ENCODE data around the gene C14orf180. TPM values are rescaled to one million over a fixed set of nuclear protein-coding genes. Genes with fewer than 3 reads are reported as not detected.

C14orf180 gene
- total and polyA plus RNA-seq, 3 experiments from 2014 or later, result not detected

- Mint-ChIP-seq H3K4me3 (no peak overlapping the region), H3K4me1 (no peaks in the 10 kb centered on the region), H3K9me3 (no peaks in the 10 kb centered on the region), H3K36me3 (no peaks in the 10 kb centered on the region), H3K27ac (no peak overlapping the region), H3K27me3 (peaks cover 7 to 14% of the 10 kb centered on the region in 2 donors)
- Histone ChIP-seq H3K36me3 (ENCODE audit: insufficient read depth, low read length) (no peaks in the 10 kb centered on the region), H3K4me3 (ENCODE audit: low read length) (no peak overlapping the region), H3K27me3 (ENCODE audit: insufficient read depth, low read length, poor library complexity, severe bottlenecking) (no peaks in the 10 kb centered on the region), H3K4me1 (ENCODE audit: insufficient read depth, low read length) (no peaks in the 10 kb centered on the region), H3K27ac (ENCODE audit: low read depth, low read length) (no peak overlapping the region), H3K9me3 (ENCODE audit: low read length) (no peaks in the 10 kb centered on the region)
- CTCF ChIA-PET, result no interaction called here
- DNase-seq, result no peak
- POLR2A ChIA-PET, result no interaction called here
Measured at GRCh38 chr14:104590240-104590965, 10.8 kb downstream of the C14orf180 start.

GRCh38 chr14:104591031-104591430 is 11.5 kb downstream of the C14orf180 start:
- CTCF ChIA-PET, result no interaction called here

GRCh38 chr14:104591506-104592291 is 12.1 kb downstream of the C14orf180 start:
- Mint-ChIP-seq H3K9me3 (no peaks in the 10 kb centered on the region), H3K4me3 (no peak overlapping the region), H3K27me3 (peaks cover 5 to 11% of the 10 kb centered on the region in 2 donors), H3K27ac (no peak overlapping the region), H3K36me3 (no peaks in the 10 kb centered on the region), H3K4me1 (no peaks in the 10 kb centered on the region)
- no peaks in the 10 kb centered on the region for H3K36me3 ChIP-seq (ENCODE audit: insufficient read depth, low read length)
- ChIA-PET POLR2A (no interaction called here), CTCF (no interaction called here)
- H3K4me3 ChIP-seq (ENCODE audit: low read length), result no peak overlapping the region
- no peaks in the 10 kb centered on the region for H3K9me3 ChIP-seq (ENCODE audit: low read length)
- H3K4me1 ChIP-seq (ENCODE audit: insufficient read depth, low read length), result no peaks in the 10 kb centered on the region
- H3K27ac ChIP-seq (ENCODE audit: low read depth, low read length), result no peak overlapping the region
- no peak for DNase-seq
- H3K27me3 ChIP-seq (ENCODE audit: insufficient read depth, low read length, poor library complexity, severe bottlenecking), result no peaks in the 10 kb centered on the region

More at GRCh38 chr14:104591031-104591430, 11.5 kb downstream of the C14orf180 start:
- DNase-seq, result no peak
- Mint-ChIP-seq H3K27me3 (peaks cover 5 to 9% of the 10 kb centered on the region in 2 donors), H3K36me3 (no peaks in the 10 kb centered on the region), H3K4me3 (no peak overlapping the region), H3K4me1 (no peaks in the 10 kb centered on the region), H3K27ac (no peak overlapping the region), H3K9me3 (no peaks in the 10 kb centered on the region)
- no peaks in the 10 kb centered on the region for H3K4me1 ChIP-seq (ENCODE audit: insufficient read depth, low read length)
- no peak overlapping the region for H3K4me3 ChIP-seq (ENCODE audit: low read length)
- H3K27ac ChIP-seq (ENCODE audit: low read depth, low read length), result no peak overlapping the region
- no peaks in the 10 kb centered on the region for H3K27me3 ChIP-seq (ENCODE audit: insufficient read depth, low read length, poor library complexity, severe bottlenecking)
- no peaks in the 10 kb centered on the region for H3K36me3 ChIP-seq (ENCODE audit: insufficient read depth, low read length)
- POLR2A ChIA-PET, result no interaction called here
- H3K9me3 ChIP-seq (ENCODE audit: low read length), result no peaks in the 10 kb centered on the region

GRCh38 chr14:104592292-104592672 is 12.7 kb downstream of the C14orf180 start:
- no peak for DNase-seq
- Histone ChIP-seq H3K9me3 (ENCODE audit: low read length) (no peaks in the 10 kb centered on the region), H3K36me3 (ENCODE audit: insufficient read depth, low read length) (no peaks in the 10 kb centered on the region), H3K4me1 (ENCODE audit: insufficient read depth, low read length) (no peaks in the 10 kb centered on the region), H3K27ac (ENCODE audit: low read depth, low read length) (no peak overlapping the region), H3K4me3 (ENCODE audit: low read length) (no peak overlapping the region), H3K27me3 (ENCODE audit: insufficient read depth, low read length, poor library complexity, severe bottlenecking) (no peaks in the 10 kb centered on the region)
- H3K9me3 Mint-ChIP-seq, result no peaks in the 10 kb centered on the region
- H3K27me3 Mint-ChIP-seq, result peaks cover 5 to 12% of the 10 kb centered on the region in 2 donors
- ChIA-PET CTCF (no interaction called here), POLR2A (no interaction called here)
- no peaks in the 10 kb centered on the region for H3K36me3 Mint-ChIP-seq
- H3K27ac Mint-ChIP-seq, result no peak overlapping the region
- no peaks in the 10 kb centered on the region for H3K4me1 Mint-ChIP-seq
- H3K4me3 Mint-ChIP-seq, result peak overlapping the region in 1 of 7 donors; percentile 0

- Mint-ChIP-seq H3K4me3 (no peak overlapping the region), H3K27me3 (peaks cover 6 to 16% of the 10 kb centered on the region in 2 donors), H3K36me3 (no peaks in the 10 kb centered on the region), H3K9me3 (no peaks in the 10 kb centered on the region), H3K27ac (no peak overlapping the region), H3K4me1 (no peaks in the 10 kb centered on the region)
- Histone ChIP-seq H3K4me3 (ENCODE audit: low read length) (no peak overlapping the region), H3K9me3 (ENCODE audit: low read length) (no peaks in the 10 kb centered on the region), H3K27me3 (ENCODE audit: insufficient read depth, low read length, poor library complexity, severe bottlenecking) (no peaks in the 10 kb centered on the region), H3K36me3 (ENCODE audit: insufficient read depth, low read length) (no peaks in the 10 kb centered on the region), H3K4me1 (ENCODE audit: insufficient read depth, low read length) (no peaks in the 10 kb centered on the region), H3K27ac (ENCODE audit: low read depth, low read length) (no peak overlapping the region)
- ChIA-PET CTCF (no interaction called here), POLR2A (no interaction called here)
- DNase-seq, result no peak
Measured at GRCh38 chr14:104592785-104593184, 13.2 kb downstream of the C14orf180 start.

GRCh38 chr14:104593241-104593701 is 13.7 kb downstream of the C14orf180 start:
- Histone ChIP-seq H3K4me1 (ENCODE audit: insufficient read depth, low read length) (no peaks in the 10 kb centered on the region), H3K9me3 (ENCODE audit: low read length) (no peaks in the 10 kb centered on the region), H3K27me3 (ENCODE audit: insufficient read depth, low read length, poor library complexity, severe bottlenecking) (no peaks in the 10 kb centered on the region), H3K36me3 (ENCODE audit: insufficient read depth, low read length) (no peaks in the 10 kb centered on the region), H3K4me3 (ENCODE audit: low read length) (no peak overlapping the region), H3K27ac (ENCODE audit: low read depth, low read length) (no peak overlapping the region)
- ChIA-PET CTCF (no interaction called here), POLR2A (no interaction called here)
- Mint-ChIP-seq H3K36me3 (no peaks in the 10 kb centered on the region), H3K27me3 (peaks cover 6 to 18% of the 10 kb centered on the region in 2 donors), H3K4me1 (no peaks in the 10 kb centered on the region), H3K27ac (no peak overlapping the region), H3K4me3 (no peak overlapping the region), H3K9me3 (no peaks in the 10 kb centered on the region)
- DNase-seq, result no peak

- Mint-ChIP-seq H3K27ac (no peak overlapping the region), H3K27me3 (peaks cover 6 to 20% of the 10 kb centered on the region in 2 donors), H3K4me3 (no peak overlapping the region), H3K4me1 (no peaks in the 10 kb centered on the region), H3K9me3 (no peaks in the 10 kb centered on the region), H3K36me3 (no peaks in the 10 kb centered on the region)
- ChIA-PET CTCF (no interaction called here), POLR2A (no interaction called here)
- no peaks in the 10 kb centered on the region for H3K9me3 ChIP-seq (ENCODE audit: low read length)
- H3K4me1 ChIP-seq (ENCODE audit: insufficient read depth, low read length), result no peaks in the 10 kb centered on the region
- no peaks in the 10 kb centered on the region for H3K27me3 ChIP-seq (ENCODE audit: insufficient read depth, low read length, poor library complexity, severe bottlenecking)
- H3K36me3 ChIP-seq (ENCODE audit: insufficient read depth, low read length), result no peaks in the 10 kb centered on the region
- no peak for DNase-seq
- H3K4me3 ChIP-seq (ENCODE audit: low read length), result no peak overlapping the region
- H3K27ac ChIP-seq (ENCODE audit: low read depth, low read length), result no peak overlapping the region
Measured at GRCh38 chr14:104593710-104594136, 14.2 kb downstream of the C14orf180 start.

GRCh38 chr14:104594310-104595046 is 14.9 kb downstream of the C14orf180 start:
- H3K27ac Mint-ChIP-seq, result peak overlapping the region in 1 of 8 donors; percentile 63
- peaks cover 6 to 22% of the 10 kb centered on the region in 2 donors for H3K27me3 Mint-ChIP-seq
- H3K27ac ChIP-seq (ENCODE audit: low read depth, low read length), result no peak overlapping the region
- no peaks in the 10 kb centered on the region for H3K36me3 ChIP-seq (ENCODE audit: insufficient read depth, low read length)
- H3K36me3 Mint-ChIP-seq, result no peaks in the 10 kb centered on the region
- ChIA-PET CTCF (no interaction called here), POLR2A (no interaction called here)
- no peaks in the 10 kb centered on the region for H3K9me3 ChIP-seq (ENCODE audit: low read length)
- no peak overlapping the region for H3K4me3 ChIP-seq (ENCODE audit: low read length)
- H3K9me3 Mint-ChIP-seq, result no peaks in the 10 kb centered on the region
- H3K27me3 ChIP-seq (ENCODE audit: insufficient read depth, low read length, poor library complexity, severe bottlenecking), result no peaks in the 10 kb centered on the region
- no peak overlapping the region for H3K4me3 Mint-ChIP-seq
- H3K4me1 Mint-ChIP-seq, result no peaks in the 10 kb centered on the region
- H3K4me1 ChIP-seq (ENCODE audit: insufficient read depth, low read length), result no peaks in the 10 kb centered on the region
- peak in 1 of 5 donors; percentile 22 for DNase-seq

Data from CD8-positive, alpha-beta memory T cell (primary cell).